HCT116 (cell line): ENCODE results near the gene PRKN. TPM values are rescaled to one million over a fixed set of nuclear protein-coding genes. Genes with fewer than 3 reads are reported as not detected.

ENCODE experiments used
- ATAC-seq: fragments of 200-7000 bp; cut with Tn5 transposase; 2 replicates; pipeline ENCODE4 v1.9.1; 2020; ENCODE audit warnings: mild to moderate bottlenecking, moderate library complexity
- BruUV-seq: library from RNA; stranded (reverse); fragments of 400-500 nt; replicated peaks from 2 replicates; lab custom pipeline; 2021; lab: Mats Ljungman, UMichigan
- CTCF ChIA-PET: fragments of 300-600 bp; sonication (Branson Sonifier 250); formaldehyde crosslinking; loops from one replicate; lab custom pipeline; 2021; ENCODE audit warnings: antibody characterized with exemption; lab: Charles Lee
- POLR2A ChIA-PET: fragments of 300-600, 350-600 bp; sonication (Branson Sonifier 250); formaldehyde crosslinking; loops from one replicate; lab custom pipeline; 2021; ENCODE audit warnings: antibody characterized with exemption; lab: Charles Lee
- RAD21 ChIA-PET, 2 experiments: fragments of 300-600 bp; sonication (Branson Sonifier 250); formaldehyde crosslinking; loops; one replicate each; lab custom pipeline; 2023; ENCODE audit warnings: low total read pairs in 2 of 2; ENCODE audit not compliant: uncharacterized antibody in 2 of 2, unreplicated experiment in 2 of 2, low non-redundant PET in 1 of 2; lab: Charles Lee
- DNase-seq: peaks from one replicate; pipeline ENCODE4 v3.0.0-alpha.2; 2010; ENCODE audit warnings: low read depth, low spot score
- H2AFZ ChIP-seq: fragments of 200-600 bp; shearing (Covaris generic), sonication (generic); 2 replicates; pipeline ENCODE4 v1.6.1; 2017; ENCODE audit warnings: low read depth, mixed run types, mixed read lengths, antibody characterized with exemption, low read length; ENCODE audit not compliant: poor library complexity, severe bottlenecking
- H3K27ac ChIP-seq: 2 replicates; pipeline ENCODE4 v1.5.1; 2012; ENCODE audit warnings: low read depth, low read length
- H3K27me3 ChIP-seq: fragments of 200-600 bp; sonication (generic); 2 replicates; pipeline ENCODE4 v1.6.1; 2016; ENCODE audit warnings: mixed run types, low read length, mixed read lengths; ENCODE audit not compliant: insufficient read depth
- H3K36me3 ChIP-seq, 2 experiments: fragments of 200-500 bp in 1 of 2; fragments of 200-600 bp in 1 of 2; sonication (Bioruptor generic) in 1 of 2; sonication (generic) in 1 of 2; 2 replicates each; pipeline versions ENCODE4 v1.5.1 to v1.6.1; 2014 to 2016; ENCODE audit warnings: low read length in 2 of 2, inconsistent platforms in 1 of 2, mixed read lengths in 1 of 2, mixed run types in 1 of 2; ENCODE audit not compliant: insufficient read depth in 2 of 2, control insufficient read depth in 1 of 2
- H3K4me1 ChIP-seq, 2 experiments: fragments of 200-600 bp in 1 of 2; sonication (generic) in 1 of 2; 2 replicates each; pipeline versions ENCODE4 v1.5.1 to v1.6.1; 2012 to 2017; ENCODE audit warnings: low read length in 2 of 2, inconsistent platforms in 1 of 2, mild to moderate bottlenecking in 1 of 2, mixed read lengths in 1 of 2, mixed run types in 1 of 2, moderate library complexity in 1 of 2; ENCODE audit not compliant: insufficient read depth in 2 of 2, control insufficient read depth in 1 of 2
- H3K4me2 ChIP-seq: fragments of 200-600 bp; sonication (generic); 2 replicates; pipeline ENCODE4 v1.6.1; 2017; ENCODE audit warnings: mixed run types, low read length, mixed read lengths
- H3K4me3 ChIP-seq, 2 experiments: fragments of 200-600 bp in 1 of 2; sonication (generic) in 1 of 2; replicated peaks in 1 of 2; 2 replicates each; pipeline ENCODE4 v1.5.1; 2011 to 2016; ENCODE audit warnings: low read length in 2 of 2, control low read depth in 1 of 2, low read depth in 1 of 2, mild to moderate bottlenecking in 1 of 2, mixed read lengths in 1 of 2, mixed run types in 1 of 2
- H3K79me2 ChIP-seq: fragments of 200-600 bp; sonication (generic); 2 replicates; pipeline ENCODE4 v1.6.1; 2017; ENCODE audit warnings: mild to moderate bottlenecking, mixed run types, low read length, moderate library complexity, mixed read lengths; ENCODE audit not compliant: insufficient read depth
- H3K9ac ChIP-seq: fragments of 200-600 bp; sonication (generic); 2 replicates; pipeline ENCODE4 v1.6.1; 2016; ENCODE audit warnings: low read length, mixed read lengths
- H3K9me2 ChIP-seq: fragments of 200-600 bp; sonication (generic), shearing (Covaris generic); 2 replicates; pipeline ENCODE4 v1.6.1; 2017; ENCODE audit warnings: mixed run types, mild to moderate bottlenecking, moderate library complexity; ENCODE audit not compliant: insufficient read depth
- H3K9me3 ChIP-seq, 2 experiments: fragments of 200-500 bp in 1 of 2; fragments of 200-600 bp in 1 of 2; sonication (Bioruptor generic) in 1 of 2; sonication (generic) in 1 of 2; 2 replicates each; pipeline ENCODE4 v1.6.1; 2014 to 2017; ENCODE audit warnings: low read length in 2 of 2, mixed read lengths in 2 of 2, inconsistent platforms in 1 of 2, low read depth in 1 of 2, mild to moderate bottlenecking in 1 of 2, mixed run types in 1 of 2, moderate library complexity in 1 of 2; ENCODE audit not compliant: control insufficient read depth in 1 of 2, insufficient read depth in 1 of 2
- H4K20me1 ChIP-seq: fragments of 200-600 bp; sonication (generic), shearing (Covaris generic); 2 replicates; pipeline ENCODE4 v1.6.1; 2017; ENCODE audit warnings: mixed run types, mild to moderate bottlenecking, moderate library complexity; ENCODE audit not compliant: insufficient read depth
- EGR1 ChIP-seq: IDR thresholded peaks from 2 replicates; pipeline ENCODE4 v1.6.1; 2012; ENCODE audit warnings: low read depth
- ELF1 ChIP-seq: IDR thresholded peaks from 2 replicates; pipeline ENCODE4 v1.6.1; 2012; ENCODE audit warnings: low read depth, borderline replicate concordance
- FOSL1 ChIP-seq: IDR thresholded peaks from 2 replicates; pipeline ENCODE4 v1.6.1; 2012; ENCODE audit warnings: low read depth
- REST ChIP-seq: IDR thresholded peaks from 2 replicates; pipeline ENCODE4 v1.6.1; 2012; ENCODE audit warnings: low read depth
- TCF7L2 ChIP-seq: IDR thresholded peaks from 2 replicates; pipeline ENCODE4 v1.7.0; 2011; ENCODE audit warnings: borderline replicate concordance, inconsistent platforms; ENCODE audit not compliant: insufficient read depth, insufficient read length; ENCODE audit errors: extremely low read depth
- intact Hi-C: fragments of 100-400 bp; cut with micrococcal nuclease; formaldehyde crosslinking; loops from 2 replicates; pipeline ENCODE4 v1.10.0; 2022
- total RNA-seq: library from RNA; stranded (reverse); gene quantifications from one replicate; pipeline ENCODE4 v1.2.1, GENCODE V29; 2021; ENCODE audit not compliant: unreplicated experiment

Gene PRKN
- total RNA-seq, 1 experiment from 2014 or later, result 2.6 TPM

- H3K9me3 ChIP-seq, result no peaks in the 10 kb centered on the region
- no peak overlapping the region for H3K4me3 ChIP-seq
- no peak overlapping the region for H3K9ac ChIP-seq
- no peak overlapping the region for H2AFZ ChIP-seq
- no peaks in the 10 kb centered on the region for H3K27me3 ChIP-seq
- no peaks in the 10 kb centered on the region for H3K9me2 ChIP-seq
- intact Hi-C loops, result no loop called here
- ChIA-PET CTCF (no interaction called here), POLR2A (no interaction called here), RAD21 (no interaction called here)
- no peak for ATAC-seq
- DNase-seq, result no peak
- no peaks in the 10 kb centered on the region for H3K79me2 ChIP-seq
- TF ChIP-seq TCF7L2 (no peak), REST (no peak), EGR1 (no peak)
- no peaks in the 10 kb centered on the region for H4K20me1 ChIP-seq
- H3K36me3 ChIP-seq, result no peaks in the 10 kb centered on the region
- no peaks in the 10 kb centered on the region for H3K4me1 ChIP-seq
- H3K4me2 ChIP-seq, result no peak overlapping the region
- no peak overlapping the region for H3K27ac ChIP-seq
- BruUV-seq, result no TSS peak
Observed at GRCh38 chr6:162448294-162448693, 279.3 kb downstream of the PRKN start.

GRCh38 chr6:162443101-162443500 is 284.5 kb downstream of the PRKN start:
- CTCF ChIA-PET, result no interaction called here

More at GRCh38 chr6:162443101-162443500, 284.5 kb downstream of the PRKN start:
- Histone ChIP-seq H3K9ac (no peak overlapping the region), H3K79me2 (no peaks in the 10 kb centered on the region), H3K4me3 (no peak overlapping the region), H3K27ac (no peak overlapping the region), H2AFZ (no peak overlapping the region), H3K9me2 (no peaks in the 10 kb centered on the region), H4K20me1 (no peaks in the 10 kb centered on the region), H3K4me2 (no peak overlapping the region), H3K4me1 (no peaks in the 10 kb centered on the region), H3K9me3 (0 out of 4 replicates have a peak, but pooled peaks cover 0 to 5% of the 10 kb centered on the region in 2 experiments), H3K27me3 (no peaks in the 10 kb centered on the region), H3K36me3 (no peaks in the 10 kb centered on the region)
- intact Hi-C loops, result no loop called here
- no TSS peak for BruUV-seq
- no peak for TF ChIP-seq REST
- no peak for TF ChIP-seq FOSL1
- TF ChIP-seq ELF1, result no peak
- DNase-seq, result no peak
- no peak for ATAC-seq
- ChIA-PET POLR2A (no interaction called here), RAD21 (no interaction called here)
